ENCODE results near the gene FNDC5. TPM values are rescaled to one million over a fixed set of nuclear protein-coding genes. Genes with fewer than 3 reads are reported as not detected.

Gene FNDC5
- total RNA-seq: 10 to 100 TPM in 1 of 2 donors, 1 to 10 TPM in 1; 6.2 to 18.8 TPM

DNA sequence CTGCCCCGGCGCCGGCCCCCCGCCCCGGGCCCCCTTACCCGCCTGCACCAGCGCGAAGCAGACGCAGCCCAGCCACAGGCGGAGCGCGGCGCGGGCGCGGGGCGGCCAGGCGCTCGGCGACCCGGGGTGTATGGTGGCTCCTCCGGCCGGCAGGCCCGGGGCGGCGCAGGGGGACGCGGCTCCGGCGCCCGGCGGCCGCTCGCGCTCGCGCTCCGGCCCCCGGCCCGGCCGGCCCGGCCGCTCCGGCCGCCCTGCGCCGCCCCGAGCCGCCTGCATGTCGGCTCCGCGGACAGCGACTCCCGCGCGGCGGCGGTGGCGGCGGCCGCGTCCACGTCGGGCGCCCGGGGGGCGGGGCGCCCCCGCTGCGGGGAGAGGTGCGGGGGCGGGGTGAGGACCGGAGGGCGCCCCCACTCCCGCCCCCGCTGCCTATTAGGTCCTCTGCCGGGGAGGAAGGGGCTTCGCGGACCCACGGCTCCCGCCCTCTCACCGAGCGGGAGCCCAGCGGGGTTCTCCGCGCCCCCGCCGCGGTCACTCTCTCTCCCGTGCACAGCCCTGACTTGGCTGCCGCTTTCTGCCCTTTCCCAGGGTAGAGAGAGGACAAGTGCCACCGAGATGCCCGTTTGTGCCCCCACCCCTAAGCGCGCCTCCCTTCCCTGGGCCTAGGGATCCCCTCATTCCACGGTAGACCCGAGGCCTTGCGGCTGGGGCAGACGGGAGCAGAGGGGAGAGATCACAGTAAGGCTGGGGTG lies at the start of gene FNDC5:
Gene FNDC5 (minus strand): TSS at position 298 of the 749 bp plus-strand sequence.
- Histone ChIP-seq H3K27me3 (replicated peaks; ENCODE audit: insufficient read depth) (no peaks in the 10 kb centered on the region), H3K9me3 (no peaks in the 10 kb centered on the region), H3K4me1 (ENCODE audit: control insufficient read depth in 1 of 2, low read depth in 2 of 2) (peaks cover 6 to 50% of the 10 kb centered on the region in 2 donors), H3K36me3 (no peaks in the 10 kb centered on the region), H3K4me3 (peak within 1 kb of the TSS; percentile 75), H3K27ac (peak within 1 kb of the TSS; percentile 42 to 53)
- DNase-seq (ENCODE audit: low spot score) (no peak), ATAC-seq (ENCODE audit: insufficient number of reproducible peaks, low FRiP score, low read depth) (no peak)
- TF ChIP-seq, protein P1, sequence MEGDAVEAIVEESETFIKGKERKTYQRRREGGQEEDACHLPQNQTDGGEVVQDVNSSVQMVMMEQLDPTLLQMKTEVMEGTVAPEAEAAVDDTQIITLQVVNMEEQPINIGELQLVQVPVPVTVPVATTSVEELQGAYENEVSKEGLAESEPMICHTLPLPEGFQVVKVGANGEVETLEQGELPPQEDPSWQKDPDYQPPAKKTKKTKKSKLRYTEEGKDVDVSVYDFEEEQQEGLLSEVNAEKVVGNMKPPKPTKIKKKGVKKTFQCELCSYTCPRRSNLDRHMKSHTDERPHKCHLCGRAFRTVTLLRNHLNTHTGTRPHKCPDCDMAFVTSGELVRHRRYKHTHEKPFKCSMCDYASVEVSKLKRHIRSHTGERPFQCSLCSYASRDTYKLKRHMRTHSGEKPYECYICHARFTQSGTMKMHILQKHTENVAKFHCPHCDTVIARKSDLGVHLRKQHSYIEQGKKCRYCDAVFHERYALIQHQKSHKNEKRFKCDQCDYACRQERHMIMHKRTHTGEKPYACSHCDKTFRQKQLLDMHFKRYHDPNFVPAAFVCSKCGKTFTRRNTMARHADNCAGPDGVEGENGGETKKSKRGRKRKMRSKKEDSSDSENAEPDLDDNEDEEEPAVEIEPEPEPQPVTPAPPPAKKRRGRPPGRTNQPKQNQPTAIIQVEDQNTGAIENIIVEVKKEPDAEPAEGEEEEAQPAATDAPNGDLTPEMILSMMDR (IDR thresholded peaks at IDR 0.05): no peak

GRCh38 chr1:32919811-32920733 lies 49.4 kb upstream of the FNDC5 start:
- Histone ChIP-seq H3K4me3 (no peak overlapping the region), H3K9me3 (no peaks in the 10 kb centered on the region), H3K27ac (no peak overlapping the region), H3K27me3 (replicated peaks; ENCODE audit: insufficient read depth) (no peaks in the 10 kb centered on the region), H3K36me3 (no peaks in the 10 kb centered on the region), H3K4me1 (ENCODE audit: control insufficient read depth in 1 of 2, low read depth in 2 of 2) (peaks cover 0 to 12% of the 10 kb centered on the region in 2 donors)
- TF ChIP-seq, protein P1 (IDR thresholded peaks at IDR 0.05): no peak
- ATAC-seq (ENCODE audit: insufficient number of reproducible peaks, low FRiP score, low read depth) (no peak), DNase-seq (ENCODE audit: low spot score) (no peak)

DNA sequence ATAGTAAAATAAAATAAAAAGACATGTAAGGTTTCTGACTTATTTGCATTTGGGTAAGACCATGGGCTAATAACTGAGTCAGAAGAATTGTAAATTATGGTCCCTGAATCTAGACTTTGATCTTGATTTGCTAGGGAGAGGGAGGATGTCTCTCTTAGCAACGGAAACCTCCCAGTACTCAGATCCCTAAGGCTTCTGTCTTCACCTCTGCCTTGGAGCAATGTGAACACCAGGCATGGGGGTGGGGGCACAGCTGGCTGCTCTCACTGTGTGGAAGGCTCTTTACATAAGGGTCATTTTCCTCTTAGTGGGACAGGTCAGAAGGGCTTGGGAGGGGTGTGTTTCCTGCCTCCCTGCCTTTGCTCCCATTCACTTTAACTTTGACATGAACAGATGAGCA lies 47.5 kb upstream of the FNDC5 start:
- H3K9me3 ChIP-seq: no peaks in the 10 kb centered on the region
- TF ChIP-seq, protein P1 (IDR thresholded peaks at IDR 0.05): no peak
- H3K4me3 ChIP-seq: no peak overlapping the region
- ATAC-seq (ENCODE audit: insufficient number of reproducible peaks, low FRiP score, low read depth): no peak
- H3K36me3 ChIP-seq: no peaks in the 10 kb centered on the region
- H3K27ac ChIP-seq: no peak overlapping the region
- DNase-seq (ENCODE audit: low spot score): no peak
- peaks cover 0 to 12% of the 10 kb centered on the region in 2 donors for H3K4me1 ChIP-seq (ENCODE audit: control insufficient read depth in 1 of 2, low read depth in 2 of 2)
- H3K27me3 ChIP-seq (replicated peaks; ENCODE audit: insufficient read depth): no peaks in the 10 kb centered on the region

GRCh38 chr1:32917521-32917920 lies 46.8 kb upstream of the FNDC5 start:
- Histone ChIP-seq H3K4me3 (no peak overlapping the region), H3K4me1 (ENCODE audit: control insufficient read depth in 1 of 2, low read depth in 2 of 2) (peaks cover 0 to 12% of the 10 kb centered on the region in 2 donors), H3K27ac (no peak overlapping the region), H3K9me3 (no peaks in the 10 kb centered on the region), H3K36me3 (no peaks in the 10 kb centered on the region), H3K27me3 (replicated peaks; ENCODE audit: insufficient read depth) (no peaks in the 10 kb centered on the region)
- DNase-seq (ENCODE audit: low spot score) (no peak), ATAC-seq (ENCODE audit: insufficient number of reproducible peaks, low FRiP score, low read depth) (no peak)
- TF ChIP-seq, protein P1 (IDR thresholded peaks at IDR 0.05): no peak

Measured in thoracic aorta (tissue), 2 donors.